G401.6 (cell line): ENCODE data around the gene IRS2.

Experiments
- FAIRE-seq: peaks from 2 replicates; lab custom pipeline; 2012; peaks lifted over from hg19 to GRCh38; lab: Jason Lieb, UNC

IRS2 gene

DNA sequence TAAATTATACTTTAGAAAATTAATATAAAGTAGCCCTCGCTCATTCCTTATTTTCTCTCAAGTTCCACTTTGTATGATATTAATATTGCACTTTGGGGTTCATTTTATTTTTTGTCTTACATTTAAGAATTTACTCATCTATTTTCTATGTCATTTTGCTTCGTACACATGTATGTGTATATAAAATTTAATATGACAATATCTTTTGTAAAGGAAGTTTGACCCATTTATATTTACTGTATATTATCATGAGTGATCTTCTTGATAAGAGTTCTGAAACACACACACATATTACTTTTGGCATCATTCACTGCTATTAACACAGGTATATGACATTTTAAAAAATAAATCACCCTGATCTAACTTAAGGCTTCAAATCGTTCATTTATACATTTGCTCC, 83.1 kb downstream of the IRS2 start:
- no peak for FAIRE-seq
